Right lobe of liver (tissue), 4 donors: ENCODE results near the gene DPYSL3.

Source experiments
- CTCF ChIP-seq, 4 donors: fragments of 200-600 bp in 3 of 4; fragments of 450-650 bp in 1 of 4; IDR thresholded peaks; one replicate each; pipeline versions ENCODE4 v1.5.1 to v1.8.0; 2016 to 2022; ENCODE audit warnings: antibody characterized with exemption in 4 of 4, mild to moderate bottlenecking in 2 of 4
- POLR2A ChIP-seq: fragments of 450-650 bp; IDR thresholded peaks from one replicate; pipeline ENCODE4 v1.6.1; 2017; ENCODE audit warnings: antibody characterized with exemption, mild to moderate bottlenecking
- donor health status: DM: no; HTN: no; CAD: no.
- donor health status: DM: no; HTN: no; CAD: no.
- donor health status: DM: no; HTN: yes; CAD: no.

- TF ChIP-seq POLR2A (no peak), CTCF (IDR thresholded peaks at IDR 0.05) (no peak)
Observed at GRCh38 chr5:147384346-147385193, 125.3 kb downstream of the DPYSL3 start.
